Spleen (tissue), 11 donors: ENCODE measurements around the gene EFCAB12. TPM values are rescaled to one million over a fixed set of nuclear protein-coding genes. Genes with fewer than 3 reads are reported as not detected.

Experiments
- DNase-seq: peaks from one replicate; pipeline ENCODE4 v3.0.0-alpha.2; 2020
- H3K27ac ChIP-seq, 8 donors: fragments of 200-600 bp; sonication (generic) in 7 of 8; 1 replicate in 4 of 8; 2 replicates in 4 of 8; pipeline versions ENCODE4 v1.5.0 to v1.8.0; 2016 to 2021; ENCODE audit warnings: inconsistent platforms in 4 of 8, mild to moderate bottlenecking in 4 of 8, moderate library complexity in 1 of 8
- H3K27me3 ChIP-seq, 7 donors: fragments of 200-600 bp; sonication (generic) in 6 of 7; replicated peaks in 1 of 7; 1 replicate in 4 of 7; 2 replicates in 3 of 7; pipeline versions ENCODE4 v1.5.0 to v1.8.0; 2016 to 2021; ENCODE audit warnings: inconsistent platforms in 3 of 7, mild to moderate bottlenecking in 1 of 7
- H3K36me3 ChIP-seq, 6 donors: fragments of 200-600 bp; sonication (generic) in 5 of 6; 1 replicate in 4 of 6; 2 replicates in 2 of 6; pipeline versions ENCODE4 v1.5.0 to v1.8.0; 2016 to 2021; ENCODE audit warnings: inconsistent platforms in 2 of 6
- H3K4me1 ChIP-seq, 6 donors: fragments of 200-600 bp; sonication (generic) in 5 of 6; 1 replicate in 3 of 6; 2 replicates in 3 of 6; pipeline versions ENCODE4 v1.5.0 to v1.8.0; 2016 to 2021; ENCODE audit warnings: inconsistent platforms in 3 of 6
- H3K4me3 ChIP-seq, 8 donors: fragments of 200-600 bp; sonication (generic) in 7 of 8; 1 replicate in 4 of 8; 2 replicates in 4 of 8; pipeline versions ENCODE4 v1.5.0 to v1.8.0; 2016 to 2021; ENCODE audit warnings: inconsistent platforms in 4 of 8, mild to moderate bottlenecking in 4 of 8, moderate library complexity in 2 of 8
- H3K9me3 ChIP-seq, 8 donors: fragments of 200-600 bp; sonication (generic) in 7 of 8; 1 replicate in 4 of 8; 2 replicates in 4 of 8; pipeline versions ENCODE4 v1.5.0 to v1.8.0; 2016 to 2021; ENCODE audit warnings: inconsistent platforms in 4 of 8
- CTCF ChIP-seq, 11 experiments: fragments of 200-600 bp in 7 of 11; fragments of 450-650 bp in 4 of 11; sonication (generic) in 4 of 11; IDR thresholded peaks in 8 of 11; conservative IDR thresholded peaks in 3 of 11; 1 replicate in 7 of 11; 2 replicates in 4 of 11; pipeline versions ENCODE4 v1.4.0 to v1.8.0; 2016 to 2021; ENCODE audit warnings: antibody characterized with exemption in 11 of 11, inconsistent platforms in 4 of 11, mild to moderate bottlenecking in 1 of 11
- POLR2A ChIP-seq, 3 donors: fragments of 450-650 bp; IDR thresholded peaks; one replicate each; pipeline ENCODE4 v1.5.1; 2017; ENCODE audit warnings: antibody characterized with exemption in 3 of 3, mild to moderate bottlenecking in 1 of 3
- POLR2AphosphoS5 ChIP-seq, 3 donors: sonication (generic); formaldehyde crosslinking; IDR thresholded peaks; one replicate each; pipeline ENCODE4 v1.5.1; 2017; ENCODE audit warnings: antibody characterized with exemption in 3 of 3
- WGBS, 5 donors: extraction: QIAGEN DNeasy Blood & Tissue Kit in 3 of 5; methylation state at CpG; one replicate each; pipeline versions ENCODE4 v1.1.5 to v1.1.7; 2013 to 2018; 5-methylcytosine and 5-hydroxymethylcytosine counted together
- intact Hi-C: fragments of 100-400 bp; cut with DNase I; formaldehyde crosslinking; loops from one replicate; pipeline ENCODE4 v1.15.0; 2023; ENCODE audit warnings: low total_unique reads
- polyA plus RNA-seq, 3 donors: library from polyadenylated mRNA; stranded (reverse); fragments of 200-250 nt; gene quantifications; one replicate each; pipeline ENCODE4 v1.2.1, GENCODE V29; 2013
- total RNA-seq, 7 donors: library from RNA; depleted of rRNA in 3 of 7; stranded (reverse); fragments of >200 nt in 3 of 7; fragmentation: NEBNext Ultra II Directional in 4 of 7; extraction: Animal tissue kit (Norgen Biotek cat#: 25700) in 4 of 7; gene quantifications; one replicate each; pipeline versions ENCODE4 v1.1.0 to v1.2.1, GENCODE V29; 2016 to 2021
- donor health status: healthy with polysubstance abuse.
- donor health status: DM: no; HTN: no; CAD: no; lungs with moderate emphysema.
- donor health status: DM: no; HTN: no; CAD: no.
- donor health status: Bipolar disorder and iron deficiency.
- donor health status: healthy.
- donor health status: DM: no; HTN: no; CAD: no.
- donor health status: DM: yes; HTN: yes; CAD: no.

The EFCAB12 gene
- total and polyA plus RNA-seq, 10 donors = 0.20 to 2.1 (median 1.0) TPM

- no peaks in the 10 kb centered on the region for H3K27me3 ChIP-seq
- no peak overlapping the region for H3K27ac ChIP-seq
- no peak for TF ChIP-seq POLR2A (IDR thresholded peaks at IDR 0.05)
- no peak for TF ChIP-seq POLR2AphosphoS5 (IDR thresholded peaks at IDR 0.05)
- no peak for TF ChIP-seq CTCF (IDR thresholded peaks at IDR 0.05 in 8 of 11, conservative IDR thresholded peaks at IDR 0.05 in 3 of 11)
- peaks cover 0 to 40% (median 0%) of the 10 kb centered on the region in 6 donors for H3K36me3 ChIP-seq
- H3K4me3 ChIP-seq = no peak overlapping the region
- 90 to 96% (median 95%) methylated on average over 3 of the region's 3 CpGs for WGBS, 5 donors
- no peaks in the 10 kb centered on the region for H3K9me3 ChIP-seq
- DNase-seq = no peak
- intact Hi-C loops = no loop called here
- no peaks in the 10 kb centered on the region for H3K4me1 ChIP-seq
Observed at GRCh38 chr3:129462361-129462968, 34.0 kb upstream of the EFCAB12 start.

- WGBS, 5 donors = 76 to 90% (median 88%) methylated on average over 6 of the region's 6 CpGs
- intact Hi-C loops = no loop called here
- TF ChIP-seq POLR2A (IDR thresholded peaks at IDR 0.05) = no peak
- TF ChIP-seq CTCF (IDR thresholded peaks at IDR 0.05 in 8 of 11, conservative IDR thresholded peaks at IDR 0.05 in 3 of 11) = no peak
- TF ChIP-seq POLR2AphosphoS5 (IDR thresholded peaks at IDR 0.05) = no peak
- no peak for DNase-seq
- Histone ChIP-seq H3K27me3 (no peaks in the 10 kb centered on the region), H3K27ac (no peak overlapping the region), H3K9me3 (no peaks in the 10 kb centered on the region), H3K4me1 (no peaks in the 10 kb centered on the region), H3K36me3 (peaks cover 0 to 42% (median 0%) of the 10 kb centered on the region in 6 donors), H3K4me3 (no peak overlapping the region)
Observed at GRCh38 chr3:129461461-129462146, 33.2 kb upstream of the EFCAB12 start.

GRCh38 chr3:129461022-129461421 lies 32.6 kb upstream of the EFCAB12 start:
- 82 to 100% (median 96%) methylated on average over 1 of the region's 1 CpG for WGBS, 5 donors
- DNase-seq = no peak
- Histone ChIP-seq H3K27me3 (no peaks in the 10 kb centered on the region), H3K4me3 (no peak overlapping the region), H3K36me3 (peaks cover 0 to 46% (median 0%) of the 10 kb centered on the region in 6 donors), H3K4me1 (no peaks in the 10 kb centered on the region), H3K27ac (no peak overlapping the region), H3K9me3 (no peaks in the 10 kb centered on the region)
- intact Hi-C loops = no loop called here
- TF ChIP-seq CTCF (IDR thresholded peaks at IDR 0.05 in 8 of 11, conservative IDR thresholded peaks at IDR 0.05 in 3 of 11) (no peak), POLR2AphosphoS5 (IDR thresholded peaks at IDR 0.05) (no peak), POLR2A (IDR thresholded peaks at IDR 0.05) (no peak)

- Histone ChIP-seq H3K27ac (no peak overlapping the region), H3K36me3 (peaks cover 0 to 50% (median 0%) of the 10 kb centered on the region in 6 donors), H3K4me3 (no peak overlapping the region), H3K9me3 (no peaks in the 10 kb centered on the region), H3K4me1 (no peaks in the 10 kb centered on the region), H3K27me3 (no peaks in the 10 kb centered on the region)
- intact Hi-C loops = no loop called here
- no peak for DNase-seq
- no peak for TF ChIP-seq POLR2A (IDR thresholded peaks at IDR 0.05)
- TF ChIP-seq POLR2AphosphoS5 (IDR thresholded peaks at IDR 0.05) = no peak
- TF ChIP-seq CTCF (IDR thresholded peaks at IDR 0.05 in 8 of 11, conservative IDR thresholded peaks at IDR 0.05 in 3 of 11) = no peak
- WGBS, 5 donors = 91 to 98% (median 94%) methylated on average over 2 of the region's 2 CpGs
Observed at GRCh38 chr3:129460572-129460971, 32.1 kb upstream of the EFCAB12 start.
